Activated naive CD4-positive, alpha-beta T cell treated with anti-CD3 and anti-CD28 coated beads, Interleukin-2, amount 50 U/mL, for 16 hours (primary cell): ENCODE data around the gene LPAR1.

Source experiments
- DNase-seq: peaks from one replicate; pipeline ENCODE4 v3.0.0-alpha.2; 2020

The LPAR1 gene

DNA sequence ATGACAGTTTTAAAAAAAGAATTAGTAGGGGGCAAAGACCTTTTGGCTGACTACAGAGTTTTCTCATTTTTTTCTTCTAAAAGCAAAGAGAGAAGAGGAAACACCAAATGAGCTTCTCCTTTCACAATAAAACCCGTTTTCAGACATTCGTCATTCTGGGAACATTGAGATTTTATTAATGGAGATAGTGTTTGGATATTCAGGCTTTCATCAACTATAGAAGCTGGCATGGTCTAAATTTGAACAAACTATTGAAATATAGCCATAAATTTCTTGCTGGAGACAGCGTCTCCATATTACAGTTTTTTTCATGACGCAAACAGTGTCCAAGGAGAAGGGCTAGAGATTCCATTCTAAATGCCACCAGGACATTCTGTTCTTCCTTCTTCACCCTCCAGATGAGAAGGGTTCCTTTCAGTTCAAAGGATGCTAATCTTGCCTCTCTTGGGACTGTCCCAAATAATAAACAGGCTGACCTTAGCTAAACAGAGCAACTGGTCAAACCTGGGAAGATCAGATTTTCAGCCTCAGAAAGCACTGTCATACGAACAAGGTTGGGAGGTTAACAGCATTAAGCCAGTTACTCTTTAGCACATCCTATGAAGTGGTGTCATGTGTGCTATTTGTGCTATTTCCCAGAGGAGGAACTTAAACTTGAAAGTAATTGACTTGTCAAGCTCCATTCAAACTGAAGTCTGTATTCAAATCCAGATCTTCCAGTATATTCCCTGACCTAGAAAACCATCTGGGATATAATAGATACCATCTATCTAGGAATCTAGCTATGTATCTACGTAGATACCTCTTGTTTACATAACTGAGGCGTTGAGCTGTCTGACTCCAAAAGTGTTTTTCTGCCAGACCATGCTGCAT is 125.6 kb downstream of the LPAR1 start:
- no peak for DNase-seq

DNA sequence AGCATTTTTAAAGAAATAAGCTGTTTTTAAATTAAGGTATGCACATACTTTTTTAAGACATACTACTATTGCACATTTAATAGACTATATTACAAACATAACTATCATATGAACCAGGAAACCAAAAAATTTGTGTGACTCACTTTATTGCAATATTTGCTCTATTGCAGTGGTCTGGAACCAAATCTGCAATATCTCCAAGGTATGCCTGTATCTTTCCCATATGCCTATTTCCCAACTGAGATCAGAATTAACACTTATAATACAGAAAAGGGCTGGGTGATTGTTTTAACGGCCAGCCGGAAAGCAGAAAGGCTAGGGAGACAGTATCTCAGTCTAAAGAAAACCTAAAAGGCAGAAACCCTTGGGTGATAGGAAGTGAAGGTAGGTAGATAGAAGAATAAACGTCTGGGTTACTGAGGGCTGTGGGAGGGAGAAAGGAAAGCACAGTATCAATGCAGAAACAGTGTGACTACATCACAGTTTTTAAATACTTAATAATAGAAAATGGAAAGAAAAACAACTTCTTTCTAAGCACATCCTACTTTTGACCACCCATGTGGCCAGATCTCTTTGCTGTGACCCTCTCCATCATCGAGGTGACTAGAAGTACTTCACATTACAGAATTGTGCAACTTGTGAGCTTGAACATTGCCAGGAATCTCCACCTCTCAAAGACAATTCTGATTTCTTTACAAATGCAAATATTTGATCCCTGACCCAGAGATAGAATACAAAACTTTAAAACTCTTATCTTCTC is 126.4 kb downstream of the LPAR1 start:
- no peak for DNase-seq

DNA sequence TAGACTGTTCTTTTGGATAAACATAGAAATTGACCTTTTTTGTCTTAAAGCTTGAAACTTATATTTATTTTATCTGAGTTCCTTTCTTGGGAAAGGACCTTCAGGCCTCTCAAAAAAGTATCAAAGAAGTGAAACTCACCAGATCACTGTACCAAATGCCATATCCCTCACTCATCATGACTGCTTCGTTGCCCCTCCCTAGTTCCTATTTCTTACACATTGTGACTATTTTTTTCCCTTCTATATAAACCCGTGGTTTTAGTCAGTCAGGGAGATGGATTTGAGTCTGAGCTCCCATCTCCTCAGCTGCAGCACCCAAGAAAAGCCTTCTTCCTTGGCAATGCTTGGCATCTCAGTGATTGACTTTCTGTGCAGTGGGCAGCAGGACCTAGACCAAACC is 129.4 kb downstream of the LPAR1 start:
- DNase-seq = no peak

DNA sequence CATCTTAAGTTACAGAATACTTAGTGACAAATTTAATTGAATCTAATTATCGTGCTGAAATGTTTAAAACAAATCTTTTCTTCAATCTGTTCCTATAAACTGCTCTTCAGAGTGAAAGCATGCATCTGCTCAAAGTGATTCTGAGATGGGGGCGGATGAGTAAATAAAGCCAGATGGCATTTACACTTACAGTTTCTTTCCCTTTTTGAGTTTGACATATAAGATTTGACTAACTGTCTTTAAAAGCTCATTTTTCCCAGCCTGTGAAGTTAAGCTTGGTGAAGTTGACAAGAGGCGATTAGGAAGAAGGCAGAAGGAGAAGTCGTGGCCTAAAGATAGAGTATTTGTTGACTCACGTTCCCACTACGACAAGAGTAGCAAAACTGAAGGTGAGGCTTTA is 137.4 kb downstream of the LPAR1 start:
- no peak for DNase-seq

DNA sequence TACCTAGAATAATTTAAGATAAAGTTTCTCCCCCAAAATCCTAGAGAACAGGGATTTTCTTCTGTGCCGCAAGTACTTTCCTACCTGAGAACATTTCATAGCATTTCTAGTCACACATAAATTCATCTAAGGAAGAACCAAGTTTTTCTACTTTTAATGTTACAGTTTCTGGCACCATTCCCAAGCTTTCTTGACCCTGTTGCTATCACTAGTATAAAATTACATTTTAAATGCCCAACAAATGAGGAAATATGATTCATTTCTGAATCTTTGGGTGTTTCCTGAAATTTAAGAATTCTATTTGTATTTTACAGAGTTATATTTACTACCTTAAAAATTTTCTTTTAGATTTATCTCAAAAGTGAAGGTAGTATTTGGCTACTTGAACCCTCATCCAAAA is 137.8 kb downstream of the LPAR1 start:
- DNase-seq = no peak

DNA sequence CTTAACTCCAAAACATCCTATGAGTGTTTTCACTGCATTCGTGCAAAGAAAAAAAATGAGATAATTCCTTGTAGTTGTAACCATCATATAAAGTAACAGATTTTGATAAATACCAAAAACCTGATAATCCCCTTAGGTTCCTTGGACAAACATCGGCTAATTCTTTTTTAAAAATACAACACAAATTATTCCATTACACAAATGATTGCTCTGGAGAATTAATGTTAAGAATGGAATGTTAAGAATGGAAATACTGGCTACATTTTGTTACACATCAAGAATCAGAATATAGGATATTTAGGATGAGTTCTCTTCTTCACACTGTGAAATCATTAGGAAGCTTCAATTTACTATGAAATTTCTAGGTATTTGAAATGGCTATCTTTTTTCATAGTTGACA is 139.4 kb downstream of the LPAR1 start:
- no peak for DNase-seq

DNA sequence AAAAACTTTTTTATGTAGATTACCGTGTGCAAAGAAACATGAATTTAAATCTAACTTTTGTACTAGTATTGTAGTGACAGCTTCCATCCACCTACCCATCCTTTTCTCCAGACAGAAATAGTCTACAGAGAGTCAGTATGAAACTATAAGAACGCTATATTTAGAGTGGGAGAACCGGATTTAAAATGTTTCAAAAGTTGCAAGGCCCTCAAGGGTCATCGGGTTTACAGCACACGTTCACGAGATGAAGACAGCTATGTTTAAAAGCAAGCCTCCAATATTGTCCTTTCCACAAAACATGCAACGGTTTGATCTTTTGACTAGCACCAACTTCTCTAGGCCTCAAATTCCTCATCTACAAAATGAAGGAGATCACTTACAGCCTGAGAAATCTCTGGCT is 139.9 kb downstream of the LPAR1 start:
- no peak for DNase-seq

DNA sequence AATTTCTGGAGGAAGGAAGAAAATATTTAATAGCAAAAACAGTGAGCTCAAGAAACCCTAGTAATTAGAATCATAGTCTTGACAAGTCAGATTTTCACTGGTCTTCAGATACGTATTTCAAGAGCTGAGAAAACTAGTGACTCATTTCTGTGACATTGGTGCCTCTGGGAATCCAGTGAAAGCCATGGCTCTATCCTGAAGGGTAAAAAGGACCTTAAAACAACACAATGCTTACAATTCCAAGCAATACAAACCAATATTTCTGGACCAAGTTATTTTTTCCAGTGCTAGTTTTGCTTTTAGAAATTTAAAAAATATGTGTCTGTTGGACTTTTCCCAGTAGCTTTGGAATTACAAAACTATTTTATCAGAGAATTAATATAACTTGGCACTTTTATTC is 140.3 kb downstream of the LPAR1 start:
- no peak for DNase-seq

DNA sequence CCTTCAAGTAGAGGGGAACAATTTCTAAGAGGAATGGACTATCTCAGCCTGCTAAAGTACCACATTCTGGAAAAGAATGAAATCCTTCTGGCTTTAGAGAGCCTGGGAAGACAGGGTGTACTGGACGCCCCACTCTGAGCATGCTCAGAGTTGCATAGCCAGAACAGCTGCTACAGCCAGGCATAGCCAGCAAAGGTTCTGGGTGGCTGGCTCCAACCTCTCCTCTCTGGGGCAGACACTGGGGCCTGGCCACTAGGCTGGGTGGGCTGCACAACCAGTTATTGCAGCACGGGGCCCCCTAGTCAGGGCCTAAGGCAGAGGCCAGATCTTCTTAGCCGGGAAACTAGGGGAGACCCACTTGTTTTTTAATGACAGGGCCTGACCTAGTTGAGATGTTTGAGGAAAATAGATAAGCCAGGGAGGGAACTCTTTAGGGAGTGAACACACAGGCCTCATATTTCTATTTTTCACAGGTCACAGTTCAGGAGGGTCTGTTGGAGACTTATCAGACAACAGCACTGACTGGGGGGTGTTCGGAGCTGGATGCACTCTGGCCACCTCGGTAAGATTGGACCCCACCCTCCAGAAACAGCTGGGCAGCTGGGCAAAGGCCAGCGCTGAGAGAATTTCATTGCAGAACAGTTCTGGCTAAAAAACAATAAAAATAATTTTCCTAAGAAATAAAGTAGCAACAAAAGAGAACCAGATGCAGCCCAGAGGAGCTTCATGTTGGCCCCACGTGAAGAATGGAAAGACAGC is 142.9 kb downstream of the LPAR1 start:
- no peak for DNase-seq

DNA sequence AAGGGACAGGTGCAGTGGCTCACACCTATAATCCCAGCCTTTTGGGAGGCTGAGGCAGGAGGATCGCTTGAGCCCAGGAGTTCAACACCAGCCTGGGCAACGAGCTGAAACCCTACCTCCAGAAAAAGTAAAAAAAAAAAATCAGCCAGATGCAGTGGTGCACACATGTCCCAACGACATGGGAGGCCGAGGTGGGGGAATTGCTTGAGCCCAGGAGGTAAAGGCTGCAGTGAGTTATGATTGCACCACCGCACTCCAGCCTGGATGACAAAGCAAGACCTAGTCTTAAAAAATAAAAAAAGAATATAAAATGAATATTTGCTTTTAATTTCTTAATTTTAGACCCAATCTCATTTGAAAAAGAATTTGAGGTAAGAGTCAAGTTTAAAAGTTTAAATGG is 143.5 kb downstream of the LPAR1 start:
- no peak for DNase-seq

DNA sequence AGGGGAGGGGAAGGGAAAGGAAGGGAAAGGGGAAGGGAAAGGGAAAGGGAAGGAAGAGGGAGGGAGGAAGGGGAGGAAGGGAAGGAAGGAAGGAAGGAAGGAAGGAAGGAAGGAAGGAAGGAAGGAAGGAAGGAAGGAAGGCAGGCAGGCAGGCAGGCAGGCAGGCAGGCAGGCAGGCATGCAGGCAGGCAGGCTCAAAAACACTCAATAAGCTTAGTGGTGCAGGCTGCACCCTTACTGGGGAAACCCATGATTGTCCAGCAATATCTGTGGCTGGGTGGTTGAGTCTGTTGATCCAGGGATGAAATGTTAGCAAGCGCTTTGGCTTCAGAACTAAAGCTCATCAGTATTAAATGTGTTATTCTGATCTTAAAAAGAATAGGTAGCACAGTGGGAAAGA is 145.6 kb downstream of the LPAR1 start:
- DNase-seq = no peak

DNA sequence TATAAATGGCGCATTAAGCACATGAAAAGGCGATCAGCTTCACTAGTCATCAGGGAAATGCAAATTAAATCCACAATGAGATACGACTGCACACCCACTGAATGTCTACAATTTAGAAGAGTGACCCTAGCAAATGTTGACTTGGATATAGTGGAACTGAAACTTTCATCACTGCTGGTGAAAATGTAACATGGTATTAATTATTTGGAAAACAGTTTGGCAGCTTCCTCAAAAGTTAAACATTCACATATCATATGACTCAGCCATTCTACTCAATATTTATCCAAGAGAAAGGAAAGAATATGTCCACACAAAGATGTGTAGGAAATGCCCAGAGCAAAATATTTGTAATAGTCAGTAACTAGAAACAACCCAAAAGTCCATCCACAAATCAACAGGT is 146.5 kb downstream of the LPAR1 start:
- no peak for DNase-seq

DNA sequence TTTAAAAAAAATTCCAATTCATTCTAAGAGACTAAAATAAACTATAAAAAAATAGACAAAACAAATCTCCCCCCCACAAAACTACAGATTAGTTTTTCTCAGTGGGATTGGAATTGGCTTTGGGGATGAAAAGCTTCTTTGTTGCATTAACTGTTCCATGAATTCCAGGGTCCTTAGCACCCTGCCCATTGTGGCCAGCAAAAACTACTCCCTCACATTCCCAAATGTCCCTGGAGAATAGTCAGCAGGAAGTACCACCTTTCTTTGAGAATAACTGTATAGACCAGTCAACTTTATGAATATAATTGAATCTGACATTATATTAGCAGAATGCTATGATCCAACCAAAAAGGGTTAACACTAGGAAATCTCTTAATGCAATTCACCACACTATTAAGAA is 147.9 kb downstream of the LPAR1 start:
- DNase-seq = no peak

DNA sequence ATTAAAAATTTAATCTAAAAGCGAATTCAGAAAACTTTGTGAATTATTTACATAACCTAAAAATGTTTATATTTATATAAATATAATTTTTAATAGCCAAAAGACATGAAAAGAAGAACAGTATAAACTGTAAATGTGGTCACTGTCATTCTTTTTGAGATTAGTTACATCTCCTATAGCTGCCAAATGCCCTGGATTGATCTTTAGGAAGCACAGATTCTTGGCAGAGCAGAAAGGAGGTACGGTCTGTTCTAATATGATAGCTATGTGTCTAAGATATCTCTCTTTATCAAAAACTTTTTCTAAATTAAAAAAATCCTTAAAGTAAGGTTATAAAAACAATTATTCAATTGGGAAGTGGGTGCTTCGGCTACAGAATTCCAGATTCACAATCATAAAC is 151.0 kb downstream of the LPAR1 start:
- DNase-seq = no peak

DNA sequence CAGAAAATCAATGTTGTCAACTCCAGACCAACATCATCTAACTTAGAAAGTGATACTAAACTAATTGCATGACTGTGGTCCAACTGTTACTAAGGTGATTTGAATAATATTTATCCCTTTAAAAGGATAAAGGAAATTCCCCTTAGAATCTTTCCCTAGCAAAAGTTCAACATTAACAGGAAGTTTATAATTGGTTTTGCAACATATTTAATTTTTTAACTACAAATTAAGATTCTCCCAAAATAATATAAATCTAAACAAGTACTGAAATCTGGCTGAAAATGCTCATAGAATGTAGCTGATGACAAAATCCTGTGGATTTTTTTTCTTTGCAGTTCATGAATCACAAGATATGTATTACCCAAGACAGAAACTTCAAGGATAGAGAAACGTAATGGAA is 151.4 kb downstream of the LPAR1 start:
- DNase-seq = no peak

DNA sequence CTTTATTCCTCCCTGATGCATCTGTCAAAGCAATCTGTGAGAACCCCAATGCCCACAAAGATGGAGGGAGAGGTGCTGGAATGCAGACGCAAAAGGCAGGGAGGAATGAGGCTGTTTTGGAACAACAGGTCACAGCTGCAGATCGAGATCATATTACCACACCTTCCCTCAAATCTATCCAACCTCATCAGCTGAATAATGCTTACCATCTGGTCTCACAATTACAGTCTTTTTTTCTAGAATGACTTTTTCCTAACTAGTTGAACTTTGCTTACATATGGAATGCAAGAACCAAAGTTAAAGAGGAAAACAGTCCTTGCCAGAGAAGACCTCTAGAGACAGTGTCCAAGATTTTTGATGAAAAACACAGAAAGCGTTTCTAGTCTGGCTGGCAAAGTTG is 158.1 kb downstream of the LPAR1 start:
- no peak for DNase-seq

DNA sequence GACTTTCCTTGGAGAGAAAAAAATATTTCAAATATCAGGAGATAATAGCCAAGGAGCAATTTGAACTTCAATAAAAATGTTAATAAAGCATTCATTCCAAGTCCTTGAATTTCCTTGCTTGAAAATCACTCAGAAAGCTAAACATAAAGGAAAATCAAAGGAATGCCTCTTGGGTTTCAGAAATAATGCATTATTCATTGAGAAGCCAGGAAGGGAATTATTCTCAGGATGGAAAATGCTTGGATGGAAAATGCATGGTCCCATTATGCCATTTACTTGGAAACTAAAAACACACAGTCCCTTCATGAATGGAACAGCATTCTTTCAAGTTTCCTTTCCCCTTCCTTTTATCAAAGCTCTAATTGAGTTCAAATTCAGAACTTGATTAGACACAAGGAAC is 160.9 kb downstream of the LPAR1 start:
- no peak for DNase-seq

DNA sequence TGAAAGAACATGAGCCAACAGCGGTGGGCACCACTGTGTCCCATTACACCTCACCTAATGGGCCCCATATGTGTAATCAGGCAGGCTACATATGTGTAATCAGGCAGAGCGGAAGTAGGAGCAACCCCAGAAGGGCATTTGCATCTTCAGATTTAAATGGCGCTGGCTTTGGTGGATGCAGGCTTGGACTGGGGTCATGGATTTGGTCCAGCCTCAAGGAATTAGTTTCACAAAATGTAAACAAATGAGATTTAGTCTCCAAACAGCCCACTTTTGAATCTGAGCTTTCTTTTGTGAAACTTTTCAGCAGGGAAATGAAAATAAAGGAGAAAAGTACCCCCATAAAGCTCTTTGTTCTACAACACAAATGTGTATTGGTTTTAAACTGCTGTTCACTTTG is 161.3 kb downstream of the LPAR1 start:
- DNase-seq = no peak

DNA sequence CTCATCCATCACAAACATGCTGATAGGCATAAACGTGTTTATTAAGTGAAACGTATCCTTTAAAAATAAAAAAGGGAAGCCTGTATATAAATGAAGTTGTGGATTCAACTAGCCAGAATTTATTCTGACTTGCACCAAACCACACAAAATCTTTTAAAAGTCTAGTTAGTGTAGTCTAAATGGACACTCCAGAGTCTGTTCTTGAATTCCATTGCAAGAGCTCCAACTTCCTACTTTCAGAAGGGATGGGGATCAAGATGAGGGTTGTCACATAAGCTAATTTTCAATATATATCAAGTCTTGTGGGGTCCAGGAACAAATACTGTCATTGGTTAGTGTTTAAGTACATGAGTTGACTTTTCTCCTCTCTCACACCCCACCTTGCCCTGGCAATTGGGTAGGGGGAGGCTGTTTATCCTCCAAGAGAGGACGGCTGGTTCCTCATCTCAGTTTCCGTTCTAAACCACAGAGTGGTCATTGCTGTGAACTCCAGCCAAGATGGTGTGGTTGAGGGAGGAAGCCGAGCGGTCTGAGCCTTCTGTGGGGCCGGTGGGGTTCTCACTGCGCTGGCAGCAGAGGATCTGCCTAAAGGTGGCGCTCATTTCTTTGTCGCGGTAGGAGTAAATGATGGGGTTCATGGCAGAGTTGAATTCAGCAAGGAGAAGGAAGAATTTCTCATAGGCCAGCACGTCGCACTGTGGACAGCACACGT is 163.2 kb downstream of the LPAR1 start:
- no peak for DNase-seq

DNA sequence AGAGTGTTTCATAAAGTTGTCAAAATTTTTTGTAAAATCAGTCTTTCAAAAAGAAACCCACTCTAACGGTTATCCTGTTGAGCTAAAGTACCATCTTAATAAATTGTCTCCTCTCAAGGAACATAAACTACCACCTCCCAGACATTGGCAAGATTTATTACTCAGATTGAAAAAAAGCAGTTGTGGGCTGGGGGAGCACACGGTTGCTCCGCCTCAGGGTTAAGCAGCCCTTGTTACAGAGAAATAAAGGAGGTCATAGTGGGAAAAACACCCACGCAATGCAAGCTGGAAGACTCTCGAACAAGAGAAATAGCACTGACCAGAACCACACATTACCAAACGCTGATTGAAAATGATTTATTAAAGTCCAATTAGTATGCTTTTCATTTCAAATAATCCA is 165.3 kb downstream of the LPAR1 start:
- no peak for DNase-seq

DNA sequence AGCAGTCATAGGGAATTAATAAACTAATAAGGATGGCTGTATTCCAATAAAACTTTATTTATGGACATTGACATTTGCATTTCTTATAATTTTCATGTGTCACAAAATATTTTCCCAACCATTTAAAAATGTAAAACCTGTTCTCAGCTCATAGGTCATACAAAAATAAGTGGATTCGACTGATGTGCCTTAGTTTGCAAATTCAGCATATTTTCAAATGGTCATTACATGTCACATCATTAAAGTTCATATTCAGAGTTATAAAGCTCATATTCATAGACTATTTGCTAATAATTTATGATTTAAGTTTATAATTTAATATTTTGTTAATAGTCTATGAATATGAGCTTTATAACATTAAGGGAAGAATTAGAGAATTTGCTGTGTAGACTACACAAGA is 166.5 kb downstream of the LPAR1 start:
- DNase-seq = no peak

DNA sequence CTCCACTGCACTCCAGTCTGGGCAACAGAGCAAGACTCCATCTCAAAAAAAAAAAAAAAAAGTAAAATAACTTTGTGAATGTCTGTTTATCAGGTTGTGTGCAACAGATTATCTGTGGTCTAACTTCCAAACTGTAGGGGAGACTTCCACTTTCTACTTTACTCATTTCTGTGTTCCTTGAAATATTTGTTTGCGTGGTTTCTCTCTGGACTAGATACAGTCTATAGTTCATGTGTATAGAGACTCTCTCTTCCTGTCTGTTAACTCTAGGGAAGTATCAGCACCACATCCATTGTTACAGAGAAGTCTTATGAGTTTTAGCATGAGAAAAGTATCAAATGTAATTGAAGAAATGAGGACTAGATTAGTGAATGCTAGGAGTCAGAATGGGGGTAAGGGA is 168.3 kb downstream of the LPAR1 start:
- DNase-seq = no peak

DNA sequence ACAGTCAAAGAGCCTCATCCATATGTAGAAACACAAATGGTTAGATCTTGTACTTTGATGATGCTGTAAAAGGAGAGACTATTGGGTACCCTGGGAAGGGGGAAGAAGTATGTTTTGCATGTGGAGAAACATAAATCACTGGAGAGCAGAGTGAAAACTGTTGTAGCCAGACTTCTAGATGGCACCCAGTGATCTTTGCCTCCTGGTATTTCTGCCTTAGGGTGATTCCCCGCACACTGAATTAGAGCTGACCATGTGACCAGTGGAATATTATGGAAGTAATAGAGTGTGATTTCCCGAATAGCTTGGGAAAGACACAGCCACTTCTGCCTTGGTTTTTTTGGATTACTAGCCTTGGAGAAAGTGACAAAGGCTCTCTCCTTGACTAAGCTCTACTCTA is 174.3 kb downstream of the LPAR1 start:
- DNase-seq = no peak
